DMS53 treated with DMSO at 0.1 percent for 48 hours (cell line): ENCODE results near the gene HSPA12A.

Experiments used
- DNase-seq: peaks from one replicate; lab custom pipeline; 2025; ENCODE audit not compliant: unreplicated experiment; lab: John Stamatoyannopoulos, UW

The HSPA12A gene

DNA sequence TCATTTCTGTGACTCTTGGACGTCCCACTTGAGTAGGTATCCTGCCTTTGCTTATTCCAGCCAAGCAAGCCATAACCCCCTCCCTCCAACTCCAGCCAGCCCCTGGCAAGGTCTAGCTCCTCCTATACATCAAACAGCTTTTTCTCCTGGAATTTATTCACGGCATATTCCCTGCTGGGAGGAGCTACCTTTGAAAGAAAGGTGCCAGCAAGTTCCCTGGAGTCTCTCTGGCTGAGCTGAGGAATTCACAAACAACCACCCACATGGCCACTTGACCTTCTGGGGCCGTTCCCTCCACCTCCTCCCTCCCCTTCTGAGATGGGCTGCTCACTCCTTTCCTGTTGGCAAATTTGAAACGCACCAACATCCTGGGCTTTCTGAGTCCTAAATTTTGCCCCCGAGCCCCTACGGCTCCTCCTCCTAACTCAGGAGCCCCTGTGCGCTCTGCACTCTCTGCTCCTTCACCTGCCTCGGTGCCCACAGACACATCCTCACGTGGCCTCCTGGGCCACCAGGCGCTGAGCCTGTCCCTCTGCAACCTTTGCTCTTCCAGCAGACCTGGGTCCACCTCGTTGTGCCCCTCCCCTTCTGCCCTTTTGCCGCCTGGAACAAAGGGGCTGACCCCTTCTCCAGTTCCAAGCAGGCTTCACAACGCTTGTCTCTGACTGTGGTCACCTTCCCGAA, 48.0 kb downstream of the HSPA12A start:
- DNase-seq, result no peak

DNA sequence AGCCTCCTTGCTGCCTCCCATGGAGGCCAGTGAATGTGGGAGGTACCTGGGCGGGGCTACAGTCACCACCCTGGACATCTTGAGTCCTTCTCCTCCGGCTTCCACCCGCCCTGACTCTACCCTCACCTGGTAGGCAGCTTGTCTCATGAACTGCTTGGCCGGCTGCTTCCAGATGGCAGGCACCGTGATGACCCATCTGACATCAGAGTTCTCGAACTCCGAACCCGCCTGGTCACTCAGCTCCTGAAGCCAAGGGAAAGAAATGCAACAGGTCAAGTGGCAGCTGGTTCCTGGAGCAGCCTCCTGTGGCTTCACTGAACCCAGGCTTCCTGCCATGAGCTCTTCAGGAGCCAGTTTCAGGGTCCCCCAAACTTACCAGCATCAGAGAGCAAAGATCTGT, 50.1 kb downstream of the HSPA12A start:
- no peak for DNase-seq

DNA sequence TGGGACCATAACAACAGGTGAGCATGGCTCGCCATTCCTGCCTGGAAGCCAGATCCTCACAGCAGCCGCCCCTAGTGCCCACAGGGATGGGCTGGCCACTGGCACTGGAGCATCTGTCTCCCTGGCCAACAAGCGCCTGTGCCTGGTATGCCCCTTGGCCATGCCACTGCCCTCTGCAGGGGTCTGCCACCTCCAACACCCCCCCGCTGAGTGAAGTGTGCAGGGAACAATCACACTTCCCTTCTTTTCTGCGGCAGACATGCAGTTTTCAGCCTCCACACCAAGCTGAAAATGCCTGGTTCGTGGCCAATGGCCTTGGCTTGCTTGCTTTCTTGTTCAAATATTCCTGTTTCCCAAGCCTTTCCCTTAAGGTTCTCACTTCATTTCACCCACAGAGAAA, 50.7 kb downstream of the HSPA12A start:
- DNase-seq, result no peak

DNA sequence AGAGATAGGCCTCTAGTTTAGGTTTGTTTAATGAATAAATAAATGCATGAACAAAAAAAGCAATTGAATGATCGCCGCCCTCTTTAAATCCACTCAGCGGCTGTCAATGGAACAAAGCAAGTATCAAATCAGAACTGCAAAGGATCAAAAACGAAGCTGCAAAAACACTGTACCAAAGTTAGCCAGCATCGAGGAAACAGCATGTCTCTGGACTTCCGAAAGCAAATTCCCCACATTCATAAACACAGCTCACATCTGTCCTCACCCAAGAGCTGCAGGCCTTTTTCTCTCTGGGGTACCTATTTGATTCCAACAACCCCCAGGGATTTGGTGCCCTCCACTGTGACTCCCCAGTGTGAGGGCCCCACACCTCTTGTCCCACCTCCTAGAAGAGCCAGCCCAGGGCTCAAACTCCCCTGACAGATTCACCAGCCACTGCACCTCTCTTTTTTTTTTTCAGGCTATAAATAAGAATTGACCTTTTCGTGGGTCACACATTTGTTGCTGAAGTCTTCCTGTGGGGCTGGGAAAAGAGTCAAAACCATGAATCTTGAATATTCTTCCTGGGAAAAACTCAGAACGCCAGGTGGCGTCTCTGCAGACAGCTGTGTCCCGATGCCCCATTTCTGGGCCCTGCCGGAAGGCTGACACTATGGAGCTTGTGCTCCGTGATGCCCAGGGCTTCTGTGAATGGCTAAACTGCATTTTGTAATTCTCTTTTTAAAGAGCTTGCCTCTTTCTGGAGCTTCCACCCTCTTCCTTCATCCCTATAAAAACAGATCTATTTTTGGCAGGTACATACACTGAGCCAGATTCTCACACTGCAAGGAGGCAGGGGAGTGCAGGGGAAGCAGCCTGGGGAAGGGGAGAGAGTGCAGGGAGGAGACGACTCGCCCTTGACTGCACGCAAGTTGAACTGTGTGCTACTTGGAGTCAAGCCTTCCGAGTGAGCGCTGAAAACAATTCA, 51.7 kb downstream of the HSPA12A start:
- no peak for DNase-seq

DNA sequence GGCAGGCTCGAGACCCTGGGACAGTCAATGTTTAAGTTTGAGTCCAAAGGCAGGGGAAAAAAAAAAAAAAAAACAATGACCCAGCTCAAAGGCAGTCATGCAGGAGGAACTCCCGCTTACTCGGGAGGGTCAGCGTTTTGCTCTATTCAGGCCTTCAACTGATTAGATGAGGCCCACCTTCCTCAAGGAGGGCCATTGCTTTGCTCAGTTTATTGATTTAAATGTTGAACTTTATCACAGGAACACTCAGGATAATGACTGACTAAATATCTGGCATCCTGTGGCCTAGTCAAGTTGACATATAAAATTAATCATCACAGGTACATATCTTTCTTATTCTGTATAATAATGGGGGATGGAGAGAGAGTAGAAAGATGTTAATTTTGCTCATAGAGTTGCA, 52.6 kb downstream of the HSPA12A start:
- no peak for DNase-seq

DNA sequence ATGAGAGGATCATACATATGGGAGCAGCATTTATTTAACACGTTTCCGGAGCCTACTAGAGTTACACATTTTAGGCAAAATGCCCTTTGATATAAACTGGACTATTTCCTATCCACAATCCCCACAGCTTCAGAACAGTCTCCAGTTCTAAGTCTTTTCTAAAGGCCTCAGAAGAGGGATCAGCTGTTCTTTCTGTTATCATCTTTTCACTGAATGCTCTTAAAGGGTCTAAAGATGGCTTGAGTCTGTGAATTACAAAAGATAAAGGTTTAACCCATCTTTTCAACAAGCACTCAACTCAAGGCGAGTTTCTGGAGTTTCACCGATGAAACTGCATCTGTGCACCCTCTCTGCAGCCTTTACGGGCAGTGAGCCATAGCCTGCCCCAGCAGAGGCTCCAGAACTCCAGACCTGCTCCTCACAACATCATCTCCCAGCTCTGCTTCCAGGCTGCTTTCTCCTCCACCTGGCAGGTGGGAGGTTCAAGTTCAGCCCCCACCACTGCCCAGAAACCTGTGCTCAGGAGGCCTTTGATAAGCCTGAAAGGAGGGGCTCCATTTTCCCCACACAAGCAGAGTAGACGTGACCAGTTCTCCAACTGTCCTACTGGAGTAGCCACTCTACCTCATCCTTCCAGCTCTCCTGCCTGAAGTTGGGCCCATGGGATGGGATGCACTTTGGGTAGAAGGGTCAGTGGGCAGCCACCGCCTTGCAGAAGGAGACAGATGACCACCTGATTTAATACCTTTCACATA, 53.4 kb downstream of the HSPA12A start:
- no peak for DNase-seq

DNA sequence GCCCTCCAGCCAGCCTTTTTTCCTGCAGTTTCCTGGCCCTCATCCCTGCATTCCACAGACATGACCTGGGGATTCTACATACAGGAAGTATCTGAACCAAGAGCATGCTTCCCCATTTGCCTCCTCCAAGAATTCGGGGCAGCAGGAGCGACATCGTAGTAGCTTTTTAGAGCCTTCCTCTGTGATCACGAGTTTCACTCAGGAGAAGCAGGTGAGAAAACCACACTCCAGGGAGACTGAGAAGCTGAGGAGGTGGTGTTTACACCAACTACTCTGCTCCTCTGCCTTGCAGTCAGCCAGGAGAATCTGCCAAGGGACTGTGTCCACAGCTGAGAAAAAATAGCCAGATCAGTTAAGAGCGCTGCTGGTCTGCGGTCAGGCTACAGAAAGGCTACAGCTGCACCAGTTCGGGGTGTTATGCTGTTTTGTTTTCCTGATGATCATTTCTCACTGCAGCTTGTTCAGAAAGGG, 54.1 kb downstream of the HSPA12A start:
- DNase-seq, result no peak

DNA sequence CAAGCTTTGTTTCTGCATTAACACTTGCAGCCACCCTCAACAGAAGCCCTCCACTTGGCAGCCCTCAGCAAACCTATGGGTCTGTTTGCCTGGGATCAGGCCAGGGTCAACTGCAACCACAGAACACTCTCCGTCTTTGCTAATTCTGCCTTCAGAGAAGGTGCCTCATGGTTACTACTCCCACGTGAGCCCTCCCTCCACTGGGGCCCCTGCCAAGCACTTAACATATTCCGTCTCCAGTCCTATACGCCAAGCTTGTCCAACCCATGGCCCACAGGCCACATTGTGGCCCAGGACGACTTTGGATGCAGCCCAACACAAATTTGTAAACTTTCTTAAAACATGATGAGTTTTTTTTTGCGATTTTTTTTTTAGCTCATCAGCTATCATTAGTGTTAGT, 54.7 kb downstream of the HSPA12A start:
- DNase-seq, result no peak

DNA sequence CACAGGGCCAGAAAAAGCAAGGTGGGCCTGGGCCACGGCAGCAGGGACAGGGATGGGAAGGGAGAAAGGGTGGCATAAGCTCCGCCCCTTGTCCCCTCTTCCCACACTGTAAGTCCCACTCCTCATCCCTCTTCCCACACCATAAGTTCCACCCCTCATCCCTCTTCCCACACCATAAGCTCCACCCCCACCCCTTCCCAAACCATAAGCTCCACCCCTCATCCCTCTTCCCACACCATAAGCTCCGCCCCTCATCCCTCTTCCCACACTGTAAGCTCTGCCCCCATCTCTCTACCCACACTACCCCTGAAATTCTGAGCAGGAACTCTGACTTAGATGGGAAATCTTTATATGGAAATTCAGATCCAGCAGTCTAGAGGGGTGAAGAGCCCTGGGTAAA, 55.7 kb downstream of the HSPA12A start:
- DNase-seq, result no peak

DNA sequence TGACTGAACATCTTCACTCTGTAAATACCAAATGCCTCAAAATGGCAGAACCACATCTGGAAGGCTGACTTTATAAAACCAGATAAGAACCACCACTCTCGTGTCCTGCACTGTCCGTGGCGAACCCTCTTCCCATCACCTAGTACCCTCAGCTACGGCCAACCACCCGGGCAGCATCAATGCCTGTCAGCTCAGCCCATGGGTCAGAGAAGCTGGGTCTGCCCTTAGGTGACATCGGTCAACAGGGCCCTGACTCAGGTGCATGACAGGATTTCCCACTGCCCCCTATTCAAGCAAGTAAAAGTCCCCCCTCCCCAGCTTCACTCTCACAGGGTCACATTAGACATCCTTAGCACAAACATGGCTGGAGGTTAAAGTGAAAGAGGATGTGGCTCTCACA, 56.6 kb downstream of the HSPA12A start:
- DNase-seq, result no peak

DNA sequence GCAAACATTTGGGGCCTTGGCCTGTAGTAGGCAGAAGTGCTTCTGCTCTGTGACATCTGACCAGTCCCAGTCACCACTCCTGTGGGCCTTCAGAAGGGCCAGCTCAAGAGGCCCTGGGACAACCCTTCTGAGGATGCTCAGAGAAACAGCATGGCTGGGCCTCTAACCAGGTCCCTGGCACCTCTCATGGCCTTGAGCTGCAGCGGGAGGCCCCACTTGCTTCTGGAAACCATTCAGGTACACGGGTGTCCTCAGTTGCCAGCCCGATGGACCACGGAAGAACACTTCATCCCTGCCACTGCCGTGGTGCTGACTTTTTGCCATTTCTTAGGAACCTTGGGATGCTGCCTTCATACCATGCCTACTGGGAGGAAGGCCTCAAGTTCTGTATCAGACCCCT, 57.6 kb downstream of the HSPA12A start:
- no peak for DNase-seq

DNA sequence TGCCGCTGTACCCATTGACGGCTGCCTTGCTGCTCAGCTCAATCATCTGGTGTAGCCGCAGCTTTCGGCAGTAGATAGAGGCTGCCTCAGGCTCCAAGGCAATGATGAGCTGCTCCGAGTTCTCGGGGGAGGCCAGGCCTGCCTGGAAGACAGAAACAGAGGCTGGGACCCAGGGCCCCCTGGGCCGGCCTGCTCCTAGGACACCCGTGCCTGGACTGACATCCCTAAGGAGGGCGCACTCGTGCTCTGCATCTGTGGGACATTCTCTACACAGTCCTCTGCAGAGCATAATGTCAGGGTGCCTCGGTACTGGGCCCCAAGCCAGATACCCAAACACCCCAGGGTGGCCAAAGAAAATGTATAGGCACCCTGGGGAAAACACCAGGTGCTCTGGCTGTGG, 58.5 kb downstream of the HSPA12A start:
- no peak for DNase-seq

DNA sequence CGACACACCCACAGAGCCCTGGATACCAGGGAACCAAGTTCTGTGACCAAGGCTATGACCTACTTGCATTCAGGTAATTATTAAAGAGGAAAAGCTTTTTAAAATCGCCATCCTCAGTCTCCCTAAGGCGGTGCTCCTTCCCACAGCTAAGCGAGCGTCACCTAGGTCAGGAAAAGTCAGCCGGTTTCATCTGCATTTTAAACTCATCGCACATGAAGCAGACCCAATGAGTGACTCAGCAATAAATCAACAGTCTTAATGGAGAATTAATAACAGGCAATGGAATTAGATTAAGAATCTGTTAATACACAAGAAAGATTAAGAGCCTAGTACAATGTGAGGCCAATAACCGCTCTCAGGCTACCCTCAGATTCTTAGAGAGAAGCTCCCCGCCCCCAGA, 59.2 kb downstream of the HSPA12A start:
- DNase-seq, result no peak

DNA sequence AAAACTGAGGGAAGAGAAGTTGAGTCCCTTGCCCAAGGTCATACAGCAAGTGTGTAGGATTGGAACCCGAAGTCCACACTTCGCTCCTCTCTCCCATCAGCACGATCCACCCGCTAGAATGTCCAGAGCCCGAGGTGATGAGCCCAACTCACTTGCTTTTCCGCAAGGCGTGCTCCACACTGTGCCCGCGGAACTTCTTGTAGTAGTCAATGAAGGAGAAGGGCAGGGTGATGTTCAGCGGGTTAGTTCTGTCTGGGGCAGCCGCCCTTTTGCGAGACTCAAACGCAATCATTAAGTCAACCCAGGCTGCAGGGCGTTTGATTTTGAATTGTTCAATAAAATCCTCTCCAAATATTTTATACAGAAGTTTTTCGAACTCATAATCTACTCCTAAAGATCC, 63.0 kb downstream of the HSPA12A start:
- DNase-seq, result no peak

DNA sequence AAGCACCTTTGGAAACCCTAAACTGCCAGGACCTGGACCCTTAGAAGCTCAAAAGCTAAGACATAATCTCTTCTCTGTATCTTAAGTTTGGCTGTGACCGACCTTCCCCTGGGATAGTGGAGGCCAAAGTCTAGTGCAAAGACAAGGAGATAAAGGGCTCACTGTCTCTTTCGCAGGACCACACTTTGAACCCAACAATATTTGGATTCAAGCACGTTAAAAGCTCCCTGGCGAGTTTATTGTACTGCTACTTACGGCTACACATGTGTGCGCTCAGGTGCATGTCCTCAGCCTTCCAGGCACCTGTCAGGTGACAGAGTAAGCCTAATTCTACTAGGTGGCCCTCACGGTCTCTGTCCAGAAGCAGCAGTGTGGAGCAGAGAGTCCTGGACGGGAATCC, 65.7 kb downstream of the HSPA12A start:
- no peak for DNase-seq

DNA sequence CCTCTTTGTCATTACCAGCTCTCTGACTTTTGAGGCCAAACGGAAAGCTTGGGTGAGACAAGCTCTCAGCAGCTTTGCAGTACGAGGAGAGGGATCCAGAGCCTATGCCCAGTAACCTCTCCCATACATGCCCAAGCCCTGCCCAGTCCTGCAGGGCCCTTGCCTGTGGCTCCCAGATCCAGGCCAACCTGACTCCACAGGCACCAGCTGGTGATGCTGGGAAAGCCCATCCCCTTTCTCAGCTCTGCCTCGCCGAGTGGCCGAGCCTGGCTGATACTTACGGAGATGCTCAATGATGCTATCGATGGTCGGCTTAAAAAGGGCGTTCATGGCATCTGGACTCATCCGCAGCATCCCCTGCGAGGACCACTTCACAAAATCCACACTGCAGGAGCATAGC, 66.2 kb downstream of the HSPA12A start:
- DNase-seq, result no peak

DNA sequence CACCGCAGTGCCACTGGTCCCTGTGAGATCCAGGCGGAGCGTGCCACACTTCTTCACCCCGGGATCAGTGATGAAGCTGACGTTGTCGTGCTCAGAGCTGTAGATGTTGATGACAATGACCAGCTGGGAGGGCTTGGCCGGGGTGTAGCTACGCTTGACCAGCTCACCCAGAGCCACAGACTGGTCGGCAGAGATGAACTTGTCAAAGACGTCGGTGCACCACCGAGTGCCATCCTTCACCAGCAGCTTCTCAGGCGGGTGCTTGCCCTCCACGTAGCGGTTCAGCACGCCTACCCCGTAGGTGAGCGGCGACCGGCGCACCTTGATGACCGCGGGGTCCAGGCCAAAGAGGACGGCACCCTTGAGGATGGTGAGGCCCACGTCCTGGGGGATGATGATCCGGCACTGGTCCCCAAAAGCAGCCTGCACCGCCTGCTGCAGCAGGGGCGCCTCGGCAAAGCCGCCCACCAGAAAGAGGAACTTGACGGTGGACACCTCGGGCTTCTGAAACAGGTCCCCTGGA, 67.4 kb downstream of the HSPA12A start:
- no peak for DNase-seq

DNA sequence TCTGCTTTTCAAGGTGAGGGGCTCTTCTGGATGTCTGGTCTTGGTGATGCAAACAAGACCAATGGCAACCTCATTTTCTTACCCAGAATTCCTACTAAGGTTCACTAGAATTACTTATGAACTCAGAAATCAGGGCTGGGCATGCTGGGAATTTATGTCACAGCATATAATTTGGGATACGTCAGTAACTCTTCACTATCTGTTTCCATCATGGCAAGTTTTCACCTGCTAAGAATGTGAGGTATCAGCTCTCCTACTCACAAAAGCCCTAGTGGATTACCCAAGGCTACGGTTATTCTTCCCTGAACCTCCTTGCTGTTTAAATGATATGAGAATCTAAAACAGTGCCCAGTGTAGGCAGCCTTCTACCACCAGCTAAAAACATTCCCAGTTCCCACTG, 68.5 kb downstream of the HSPA12A start:
- no peak for DNase-seq

DNA sequence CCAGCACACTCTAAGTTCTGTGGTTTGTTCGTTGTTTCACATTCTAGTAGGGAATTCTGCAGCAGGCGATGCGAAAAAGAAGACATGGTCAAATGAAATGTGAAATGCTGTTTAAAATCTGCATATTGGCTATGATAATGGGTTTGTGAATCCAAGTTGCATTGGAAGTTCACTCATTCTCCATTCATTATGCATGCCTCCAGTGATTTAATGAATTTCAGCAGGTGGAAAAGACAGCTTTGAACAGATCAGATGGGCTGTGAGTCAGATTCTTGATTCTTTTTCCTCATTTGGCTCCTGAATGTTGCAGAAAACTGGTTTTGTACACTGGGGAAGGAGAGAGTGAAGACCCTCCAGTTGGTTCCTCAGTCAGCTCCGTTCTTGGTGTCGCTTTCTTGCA, 69.5 kb downstream of the HSPA12A start:
- no peak for DNase-seq

DNA sequence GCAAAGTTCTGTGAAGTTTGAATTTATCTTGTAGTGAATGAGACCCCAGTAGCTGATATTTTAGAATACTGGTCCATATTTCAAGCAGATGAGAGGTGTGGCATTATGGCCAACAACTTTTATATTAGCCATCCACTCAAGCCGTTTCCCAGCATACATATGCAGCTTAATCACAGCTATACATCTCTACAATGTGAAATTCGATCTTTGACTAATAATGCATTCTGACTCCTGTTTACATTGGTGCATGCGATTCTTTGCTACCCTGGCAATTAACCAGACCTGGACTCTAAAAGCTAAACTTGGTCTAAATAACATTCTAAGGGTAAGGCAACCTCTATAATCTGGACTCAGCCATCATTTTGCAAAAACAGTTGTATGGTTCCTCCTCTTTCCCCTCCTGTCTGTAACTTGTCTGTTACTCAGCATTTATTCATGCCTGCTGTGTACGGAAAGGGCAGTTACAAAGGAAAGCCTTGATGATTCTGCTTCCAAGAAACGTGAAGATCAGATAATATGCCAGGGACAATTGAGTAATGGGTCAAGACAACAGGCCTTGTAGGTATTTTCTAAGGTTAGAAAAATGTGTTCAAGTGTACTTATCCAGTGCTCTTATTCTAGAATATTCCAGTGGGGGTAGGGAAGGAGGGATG, 71.0 kb downstream of the HSPA12A start:
- no peak for DNase-seq

DNA sequence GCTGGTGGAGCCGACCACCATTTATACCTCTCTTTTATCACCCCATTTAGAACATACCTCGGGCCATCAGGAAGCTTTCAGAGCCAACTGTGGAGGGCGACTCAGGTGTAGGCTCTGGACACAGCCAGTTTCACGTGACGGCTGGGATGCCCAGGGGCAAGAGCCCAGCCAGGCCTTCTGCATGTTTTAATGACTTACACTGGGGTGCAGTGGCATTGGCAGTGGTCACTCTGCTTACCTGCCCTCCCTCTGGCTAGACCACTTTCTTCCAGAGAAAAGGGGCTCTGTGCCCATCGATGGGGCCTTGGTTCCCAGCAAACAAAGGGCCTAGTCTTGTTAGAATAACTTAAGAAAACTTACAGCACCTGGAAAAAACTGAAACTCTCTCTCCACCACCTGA, 71.7 kb downstream of the HSPA12A start:
- DNase-seq, result no peak
